HCT116 (cell line): ENCODE measurements around the gene DAGLA. TPM values are rescaled to one million over a fixed set of nuclear protein-coding genes. Genes with fewer than 3 reads are reported as not detected.

Experiments
- ATAC-seq: fragments of 200-7000 bp; cut with Tn5 transposase; 2 replicates; pipeline ENCODE4 v1.9.1; 2020; ENCODE audit warnings: mild to moderate bottlenecking, moderate library complexity
- BruUV-seq: library from RNA; stranded (reverse); fragments of 400-500 nt; replicated peaks from 2 replicates; lab custom pipeline; 2021; lab: Mats Ljungman, UMichigan
- CTCF ChIA-PET: fragments of 300-600 bp; sonication (Branson Sonifier 250); formaldehyde crosslinking; loops from one replicate; lab custom pipeline; 2021; ENCODE audit warnings: antibody characterized with exemption; lab: Charles Lee
- POLR2A ChIA-PET: fragments of 300-600, 350-600 bp; sonication (Branson Sonifier 250); formaldehyde crosslinking; loops from one replicate; lab custom pipeline; 2021; ENCODE audit warnings: antibody characterized with exemption; lab: Charles Lee
- RAD21 ChIA-PET, 2 experiments: fragments of 300-600 bp; sonication (Branson Sonifier 250); formaldehyde crosslinking; loops; one replicate each; lab custom pipeline; 2023; ENCODE audit warnings: low total read pairs in 2 of 2; ENCODE audit not compliant: uncharacterized antibody in 2 of 2, unreplicated experiment in 2 of 2, low non-redundant PET in 1 of 2; lab: Charles Lee
- DNase-seq: peaks from one replicate; pipeline ENCODE4 v3.0.0-alpha.2; 2010; ENCODE audit warnings: low read depth, low spot score
- H2AFZ ChIP-seq: fragments of 200-600 bp; shearing (Covaris generic), sonication (generic); 2 replicates; pipeline ENCODE4 v1.6.1; 2017; ENCODE audit warnings: low read depth, mixed run types, mixed read lengths, antibody characterized with exemption, low read length; ENCODE audit not compliant: poor library complexity, severe bottlenecking
- H3K27ac ChIP-seq: 2 replicates; pipeline ENCODE4 v1.5.1; 2012; ENCODE audit warnings: low read depth, low read length
- H3K27me3 ChIP-seq: fragments of 200-600 bp; sonication (generic); 2 replicates; pipeline ENCODE4 v1.6.1; 2016; ENCODE audit warnings: mixed run types, low read length, mixed read lengths; ENCODE audit not compliant: insufficient read depth
- H3K36me3 ChIP-seq, 2 experiments: fragments of 200-500 bp in 1 of 2; fragments of 200-600 bp in 1 of 2; sonication (Bioruptor generic) in 1 of 2; sonication (generic) in 1 of 2; 2 replicates each; pipeline versions ENCODE4 v1.5.1 to v1.6.1; 2014 to 2016; ENCODE audit warnings: low read length in 2 of 2, inconsistent platforms in 1 of 2, mixed read lengths in 1 of 2, mixed run types in 1 of 2; ENCODE audit not compliant: insufficient read depth in 2 of 2, control insufficient read depth in 1 of 2
- H3K4me1 ChIP-seq, 2 experiments: fragments of 200-600 bp in 1 of 2; sonication (generic) in 1 of 2; 2 replicates each; pipeline versions ENCODE4 v1.5.1 to v1.6.1; 2012 to 2017; ENCODE audit warnings: low read length in 2 of 2, inconsistent platforms in 1 of 2, mild to moderate bottlenecking in 1 of 2, mixed read lengths in 1 of 2, mixed run types in 1 of 2, moderate library complexity in 1 of 2; ENCODE audit not compliant: insufficient read depth in 2 of 2, control insufficient read depth in 1 of 2
- H3K4me2 ChIP-seq: fragments of 200-600 bp; sonication (generic); 2 replicates; pipeline ENCODE4 v1.6.1; 2017; ENCODE audit warnings: mixed run types, low read length, mixed read lengths
- H3K4me3 ChIP-seq, 2 experiments: fragments of 200-600 bp in 1 of 2; sonication (generic) in 1 of 2; replicated peaks in 1 of 2; 2 replicates each; pipeline ENCODE4 v1.5.1; 2011 to 2016; ENCODE audit warnings: low read length in 2 of 2, control low read depth in 1 of 2, low read depth in 1 of 2, mild to moderate bottlenecking in 1 of 2, mixed read lengths in 1 of 2, mixed run types in 1 of 2
- H3K79me2 ChIP-seq: fragments of 200-600 bp; sonication (generic); 2 replicates; pipeline ENCODE4 v1.6.1; 2017; ENCODE audit warnings: mild to moderate bottlenecking, mixed run types, low read length, moderate library complexity, mixed read lengths; ENCODE audit not compliant: insufficient read depth
- H3K9ac ChIP-seq: fragments of 200-600 bp; sonication (generic); 2 replicates; pipeline ENCODE4 v1.6.1; 2016; ENCODE audit warnings: low read length, mixed read lengths
- H3K9me2 ChIP-seq: fragments of 200-600 bp; sonication (generic), shearing (Covaris generic); 2 replicates; pipeline ENCODE4 v1.6.1; 2017; ENCODE audit warnings: mixed run types, mild to moderate bottlenecking, moderate library complexity; ENCODE audit not compliant: insufficient read depth
- H3K9me3 ChIP-seq, 2 experiments: fragments of 200-500 bp in 1 of 2; fragments of 200-600 bp in 1 of 2; sonication (Bioruptor generic) in 1 of 2; sonication (generic) in 1 of 2; 2 replicates each; pipeline ENCODE4 v1.6.1; 2014 to 2017; ENCODE audit warnings: low read length in 2 of 2, mixed read lengths in 2 of 2, inconsistent platforms in 1 of 2, low read depth in 1 of 2, mild to moderate bottlenecking in 1 of 2, mixed run types in 1 of 2, moderate library complexity in 1 of 2; ENCODE audit not compliant: control insufficient read depth in 1 of 2, insufficient read depth in 1 of 2
- H4K20me1 ChIP-seq: fragments of 200-600 bp; sonication (generic), shearing (Covaris generic); 2 replicates; pipeline ENCODE4 v1.6.1; 2017; ENCODE audit warnings: mixed run types, mild to moderate bottlenecking, moderate library complexity; ENCODE audit not compliant: insufficient read depth
- CBX3 ChIP-seq: IDR thresholded peaks from 2 replicates; pipeline ENCODE4 v1.6.1; 2012; ENCODE audit warnings: low read depth
- CEBPB ChIP-seq: IDR thresholded peaks from 2 replicates; pipeline ENCODE4 v1.6.1; 2012; ENCODE audit warnings: low read depth
- CTCF ChIP-seq, 3 experiments: fragments of 200-600 bp in 1 of 3; sonication (generic) in 1 of 3; IDR thresholded peaks in 2 of 3; conservative IDR thresholded peaks in 1 of 3; 2 replicates each; pipeline ENCODE4 v1.5.1; 2012 to 2017; ENCODE audit warnings: low read depth in 2 of 3, low read length in 2 of 3, antibody characterized with exemption in 1 of 3, borderline replicate concordance in 1 of 3, control low read depth in 1 of 3, mild to moderate bottlenecking in 1 of 3, mixed read lengths in 1 of 3, mixed run types in 1 of 3, moderate library complexity in 1 of 3; ENCODE audit not compliant: insufficient read depth in 1 of 3
- ELF1 ChIP-seq: IDR thresholded peaks from 2 replicates; pipeline ENCODE4 v1.6.1; 2012; ENCODE audit warnings: low read depth, borderline replicate concordance
- JUND ChIP-seq: IDR thresholded peaks from 2 replicates; pipeline ENCODE4 v1.6.1; 2012
- POLR2AphosphoS5 ChIP-seq: IDR thresholded peaks from 2 replicates; pipeline ENCODE4 v1.6.1; 2011; ENCODE audit warnings: mild to moderate bottlenecking, low read depth, low read length, moderate library complexity
- REST ChIP-seq: IDR thresholded peaks from 2 replicates; pipeline ENCODE4 v1.6.1; 2012; ENCODE audit warnings: low read depth
- SIN3A ChIP-seq: IDR thresholded peaks from 2 replicates; pipeline ENCODE4 v1.6.1; 2012; ENCODE audit warnings: low read depth
- SP1 ChIP-seq: IDR thresholded peaks from 2 replicates; pipeline ENCODE4 v1.6.1; 2012; ENCODE audit warnings: low read depth
- TCF7L2 ChIP-seq: IDR thresholded peaks from 2 replicates; pipeline ENCODE4 v1.7.0; 2011; ENCODE audit warnings: borderline replicate concordance, inconsistent platforms; ENCODE audit not compliant: insufficient read depth, insufficient read length; ENCODE audit errors: extremely low read depth
- ZFX ChIP-seq: fragments of 450-650 bp; IDR thresholded peaks from 2 replicates; pipeline ENCODE4 v1.6.1; 2017
- intact Hi-C: fragments of 100-400 bp; cut with micrococcal nuclease; formaldehyde crosslinking; loops from 2 replicates; pipeline ENCODE4 v1.10.0; 2022
- total RNA-seq: library from RNA; stranded (reverse); gene quantifications from one replicate; pipeline ENCODE4 v1.2.1, GENCODE V29; 2021; ENCODE audit not compliant: unreplicated experiment

DAGLA gene
- total RNA-seq, 1 experiment from 2014 or later = 2.7 TPM

GRCh38 chr11:61726775-61727174, 46.6 kb downstream of the DAGLA start:
- H3K9me3 ChIP-seq = no peaks in the 10 kb centered on the region
- RAD21 ChIA-PET = no interaction called here
- ATAC-seq (no peak), DNase-seq (no peak)
- H3K27ac ChIP-seq = no peak overlapping the region
- H3K9me2 ChIP-seq = no peaks in the 10 kb centered on the region
- H3K27me3 ChIP-seq = 0 out of 2 replicates have a peak, but pooled peaks cover 3% of the 10 kb centered on the region
- H4K20me1 ChIP-seq = no peaks in the 10 kb centered on the region
- no peak overlapping the region for H2AFZ ChIP-seq
- no peak overlapping the region for H3K4me2 ChIP-seq
- CTCF ChIA-PET = no interaction called here
- TF ChIP-seq CEBPB (no peak), ELF1 (no peak), JUND (no peak), SIN3A (no peak), TCF7L2 (no peak), POLR2AphosphoS5 (no peak), ZFX (no peak), SP1 (no peak), CBX3 (no peak), REST (no peak), CTCF (IDR thresholded peaks at IDR 0.05 in 2 of 3, conservative IDR thresholded peaks at IDR 0.05 in 1 of 3; ENCODE audit: borderline replicate concordance in 1 of 3, insufficient read depth in 1 of 3, low read depth in 2 of 3, low read length in 2 of 3) (no peak)
- POLR2A ChIA-PET = no interaction called here
- intact Hi-C loops = no loop called here
- no peaks in the 10 kb centered on the region for H3K36me3 ChIP-seq
- H3K9ac ChIP-seq = no peak overlapping the region
- H3K79me2 ChIP-seq = no peaks in the 10 kb centered on the region
- no TSS peak for BruUV-seq
- H3K4me3 ChIP-seq = no peak overlapping the region
- H3K4me1 ChIP-seq = peaks cover 34 to 46% of the 10 kb centered on the region in 2 experiments
